Astrocyte (in vitro differentiated cells and primary cell): ENCODE measurements around the gene FOXA2.

Experiments
- CTCF ChIP-seq: IDR thresholded peaks from 2 replicates; pipeline ENCODE4 v1.5.1; 2011; ENCODE audit warnings: low read depth, mild to moderate bottlenecking, inconsistent platforms, low read length, moderate library complexity; ENCODE audit not compliant: insufficient read depth
- EZH2 ChIP-seq: IDR thresholded peaks from 2 replicates; pipeline ENCODE4 v1.6.1; 2012; ENCODE audit warnings: mild to moderate bottlenecking, low read length, inconsistent platforms; ENCODE audit not compliant: insufficient read depth

- no peak for TF ChIP-seq EZH2
- no peak for TF ChIP-seq CTCF
Measured at GRCh38 chr20:22620342-22620741, 36.0 kb upstream of the FOXA2 start.
